Measurements from ENCODE around the gene PIGR.

Gene PIGR

GRCh38 chr1:206909161-206909882 lies 36.9 kb downstream of the PIGR start:
- DNase-seq, result no peak

DNA sequence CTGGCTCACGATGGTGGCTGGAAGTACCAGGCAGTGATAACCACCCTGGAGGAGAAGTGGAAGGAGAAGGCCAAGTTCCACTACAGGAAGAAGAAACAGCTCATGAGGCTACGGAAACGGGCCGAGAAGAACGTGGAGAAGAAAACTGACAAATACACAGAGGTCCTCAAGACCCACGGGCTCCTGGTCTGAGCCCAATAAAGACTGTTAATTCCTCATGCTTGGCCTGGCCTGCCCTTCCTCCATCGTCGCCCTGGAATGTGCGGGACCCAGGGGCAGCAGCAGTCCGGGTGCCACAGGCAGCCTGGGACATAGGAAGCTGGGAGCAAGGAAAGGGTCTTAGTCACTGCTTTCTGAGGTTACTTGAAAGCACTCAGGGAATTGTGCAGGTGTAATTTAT lies 38.2 kb downstream of the PIGR start:
- DNase-seq, result no peak

- no peak for DNase-seq
Measured at GRCh38 chr1:206907304-206907991, 38.8 kb downstream of the PIGR start.

GRCh38 chr1:206905295-206906164 lies 40.7 kb downstream of the PIGR start:
- no peak for DNase-seq

- DNase-seq, result no peak
Measured at GRCh38 chr1:206904423-206905142, 41.7 kb downstream of the PIGR start.

DNA sequence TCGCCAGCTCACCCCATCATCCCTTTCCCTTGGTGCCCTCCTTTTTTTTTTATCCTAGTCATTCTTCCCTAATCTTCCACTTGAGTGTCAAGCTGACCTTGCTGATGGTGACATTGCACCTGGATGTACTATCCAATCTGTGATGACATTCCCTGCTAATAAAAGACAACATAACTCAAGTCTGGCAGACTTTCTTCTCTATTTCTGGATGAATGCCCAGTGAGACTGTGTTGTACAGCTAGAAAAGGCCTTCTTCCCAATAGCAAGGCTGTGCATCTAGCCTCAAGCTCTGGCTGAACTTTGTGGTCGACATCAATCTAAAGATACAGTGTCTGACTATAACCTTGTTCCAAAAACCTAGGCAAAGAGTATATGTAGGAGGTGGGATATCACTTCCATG lies 42.6 kb downstream of the PIGR start:
- no peak for DNase-seq

GRCh38 chr1:206902702-206903101 lies 43.6 kb downstream of the PIGR start:
- DNase-seq, result no peak

GRCh38 chr1:206901944-206902343 lies 44.3 kb downstream of the PIGR start:
- DNase-seq, result no peak

DNA sequence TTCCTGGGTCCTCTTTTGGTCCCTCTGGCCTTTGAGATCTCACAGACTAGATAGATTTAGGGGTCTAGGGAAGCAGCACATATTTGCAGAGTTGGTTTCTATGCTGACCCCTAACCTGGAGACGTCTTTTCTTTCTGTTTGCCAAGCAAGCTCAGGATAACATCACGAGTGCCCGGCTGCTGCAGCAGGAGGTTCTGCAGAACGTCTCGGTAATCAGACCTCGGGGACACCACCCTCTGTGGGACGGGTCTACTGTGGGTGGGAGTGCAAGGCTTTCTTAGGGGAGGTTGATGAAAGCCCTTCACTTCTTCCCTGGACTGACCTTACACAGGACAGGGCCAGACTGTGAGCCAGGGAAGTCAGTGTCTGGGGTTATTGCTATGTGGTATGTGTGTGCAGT lies 46.1 kb downstream of the PIGR start:
- no peak for DNase-seq

DNA sequence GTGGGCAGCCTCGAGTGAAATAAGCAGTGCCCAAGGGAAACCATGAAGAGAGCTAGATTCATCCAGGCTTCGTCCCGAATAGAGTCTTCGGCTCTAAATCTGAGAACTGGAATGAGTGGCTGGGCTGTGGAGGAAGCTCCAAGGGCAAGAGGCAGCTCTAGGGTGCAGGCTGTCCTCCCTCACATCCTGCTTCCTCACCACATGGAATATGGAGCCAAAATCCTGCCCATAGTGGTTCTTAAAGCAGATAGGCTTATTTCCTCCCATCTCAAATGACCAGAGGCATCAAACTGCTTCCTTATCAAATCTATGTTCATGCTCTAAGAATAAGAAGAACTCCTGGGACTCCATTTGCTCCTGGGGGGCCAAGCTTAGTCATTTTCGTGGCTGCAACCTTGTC lies 46.5 kb downstream of the PIGR start:
- DNase-seq, result no peak

DNA sequence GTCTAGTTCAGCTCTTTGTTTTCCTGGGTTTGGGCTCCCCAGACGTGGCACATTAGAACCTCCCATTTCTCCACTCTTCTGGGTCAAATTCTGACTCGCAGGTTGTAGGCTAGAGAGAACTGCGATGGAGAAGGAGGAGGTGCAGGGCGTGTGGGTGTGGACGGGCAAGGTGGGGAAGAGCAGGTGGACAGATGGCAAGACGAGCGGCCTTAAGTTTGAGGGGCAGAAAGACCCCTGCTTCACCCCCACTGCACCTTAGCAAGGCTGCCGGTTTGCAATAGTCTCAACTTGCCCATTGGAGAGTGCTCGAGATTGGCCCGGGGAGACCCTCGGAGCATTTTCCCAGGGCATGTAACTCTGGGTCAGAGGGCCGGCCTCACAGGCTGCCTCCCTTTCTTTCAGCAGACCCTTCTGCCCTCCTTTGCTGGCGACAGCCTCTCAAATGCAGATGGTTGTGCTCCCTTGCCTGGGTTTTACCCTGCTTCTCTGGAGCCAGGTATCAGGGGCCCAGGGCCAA lies 47.3 kb downstream of the PIGR start:
- no peak for DNase-seq

DNA sequence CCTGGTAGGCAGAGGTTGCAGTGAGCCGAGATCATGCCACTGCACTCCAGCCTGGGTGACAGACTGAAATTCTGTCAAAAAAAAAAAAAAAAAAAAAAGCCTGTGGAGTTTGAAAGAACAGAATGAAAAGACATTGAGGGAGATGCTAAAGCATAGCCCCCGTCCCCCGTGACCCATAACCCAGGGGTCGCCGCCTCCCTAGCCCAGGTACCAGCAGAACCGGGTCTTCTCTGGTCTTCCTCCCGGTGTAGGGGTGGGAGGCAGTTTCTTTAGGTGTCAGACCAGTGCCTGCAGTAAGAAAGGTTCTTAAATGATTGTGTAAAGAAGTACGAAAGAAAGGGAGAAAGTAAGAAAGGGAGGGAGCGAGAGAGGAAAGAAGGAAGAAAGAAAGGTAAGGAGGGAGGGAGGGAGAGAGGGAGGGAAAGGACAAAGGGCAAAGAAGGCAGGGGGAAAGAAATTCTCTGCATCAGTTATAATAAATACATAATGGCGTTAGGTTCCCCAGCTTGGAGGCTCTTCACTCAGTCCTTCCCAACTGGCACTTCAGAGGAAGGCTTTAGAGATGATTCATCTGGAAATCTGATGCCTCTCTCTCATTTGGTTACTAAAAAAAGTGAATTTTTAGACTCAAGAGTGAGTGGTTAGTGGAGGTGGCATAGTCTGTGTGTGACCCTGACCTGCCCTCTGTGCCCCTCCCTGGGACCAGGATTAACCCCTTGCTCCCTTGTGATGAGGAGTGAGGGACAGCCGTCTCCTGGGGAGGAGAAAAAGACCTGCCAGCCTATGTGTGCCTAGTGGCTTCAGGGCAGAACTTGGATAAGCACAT lies 48.0 kb downstream of the PIGR start:
- DNase-seq, result no peak

DNA sequence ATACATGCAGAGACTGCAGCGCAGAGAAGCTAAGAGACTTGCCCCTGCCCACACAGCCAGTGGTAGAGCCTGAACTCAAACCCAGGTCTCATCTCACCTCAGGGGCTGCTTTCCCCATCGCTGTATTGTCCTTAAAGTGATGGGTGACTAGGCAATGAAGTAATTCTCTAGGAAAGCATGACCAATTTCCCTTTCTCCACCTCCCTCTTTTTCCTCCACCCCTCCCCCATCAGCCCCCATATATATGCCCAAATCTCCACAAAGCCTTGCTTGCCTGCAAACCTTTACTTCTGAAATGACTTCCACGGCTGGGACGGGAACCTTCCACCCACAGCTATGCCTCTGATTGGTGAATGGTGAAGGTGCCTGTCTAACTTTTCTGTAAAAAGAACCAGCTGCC lies 49.1 kb downstream of the PIGR start, which contains the start of gene IL24:
TSS of gene IL24 (plus strand) at position 269 of the 400 bp plus-strand sequence. CDS start 390 bp downstream, outside the sequence.
- no peak for DNase-seq

- DNase-seq, result no peak
Measured at GRCh38 chr1:206896261-206896660, 50.0 kb downstream of the PIGR start.

DNA sequence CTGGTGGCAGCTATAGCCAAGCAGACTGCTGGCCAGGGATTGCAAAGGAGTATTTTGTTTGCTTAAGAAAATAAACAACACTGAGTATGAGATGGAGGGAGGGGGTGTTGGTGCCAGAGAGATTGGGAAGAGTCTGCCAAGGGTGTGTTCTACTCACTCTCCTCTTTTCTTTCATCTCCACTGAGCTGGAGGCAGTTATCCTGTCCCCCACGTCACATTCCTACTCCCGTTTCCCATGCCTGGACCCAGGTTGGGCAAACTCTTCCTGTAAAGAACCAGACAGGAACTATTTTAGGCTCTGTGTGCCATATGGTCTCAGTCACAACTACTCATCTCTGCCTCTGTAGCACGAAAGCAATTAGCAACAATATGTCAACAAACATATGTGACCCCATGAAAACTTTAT lies 50.4 kb downstream of the PIGR start:
- DNase-seq, result no peak

- no peak for DNase-seq
Measured at GRCh38 chr1:206895325-206895724, 50.9 kb downstream of the PIGR start.

DNA sequence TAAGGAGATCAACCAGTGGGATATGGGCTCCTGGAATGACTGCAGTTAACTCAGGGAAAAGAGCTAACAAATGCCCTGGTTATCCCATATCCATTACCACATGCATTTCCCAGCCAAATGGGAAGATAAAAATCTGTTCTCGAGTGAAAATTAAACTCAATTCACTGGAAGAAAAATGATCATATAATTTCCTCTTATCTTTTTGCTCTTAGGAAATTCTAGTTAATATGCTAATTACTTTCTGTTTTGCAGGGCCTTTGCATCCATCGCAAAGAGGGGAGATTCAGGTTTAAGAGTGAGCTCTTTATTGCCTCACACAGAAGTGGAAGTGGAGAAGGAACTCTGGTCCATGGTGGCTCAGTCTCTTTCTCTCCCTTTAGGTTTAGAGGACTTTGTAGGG lies 52.9 kb downstream of the PIGR start:
- no peak for DNase-seq

- DNase-seq, result no peak
Measured at GRCh38 chr1:206892351-206892984, 53.8 kb downstream of the PIGR start.

GRCh38 chr1:206891412-206891811 lies 54.9 kb downstream of the PIGR start:
- DNase-seq, result no peak

DNA sequence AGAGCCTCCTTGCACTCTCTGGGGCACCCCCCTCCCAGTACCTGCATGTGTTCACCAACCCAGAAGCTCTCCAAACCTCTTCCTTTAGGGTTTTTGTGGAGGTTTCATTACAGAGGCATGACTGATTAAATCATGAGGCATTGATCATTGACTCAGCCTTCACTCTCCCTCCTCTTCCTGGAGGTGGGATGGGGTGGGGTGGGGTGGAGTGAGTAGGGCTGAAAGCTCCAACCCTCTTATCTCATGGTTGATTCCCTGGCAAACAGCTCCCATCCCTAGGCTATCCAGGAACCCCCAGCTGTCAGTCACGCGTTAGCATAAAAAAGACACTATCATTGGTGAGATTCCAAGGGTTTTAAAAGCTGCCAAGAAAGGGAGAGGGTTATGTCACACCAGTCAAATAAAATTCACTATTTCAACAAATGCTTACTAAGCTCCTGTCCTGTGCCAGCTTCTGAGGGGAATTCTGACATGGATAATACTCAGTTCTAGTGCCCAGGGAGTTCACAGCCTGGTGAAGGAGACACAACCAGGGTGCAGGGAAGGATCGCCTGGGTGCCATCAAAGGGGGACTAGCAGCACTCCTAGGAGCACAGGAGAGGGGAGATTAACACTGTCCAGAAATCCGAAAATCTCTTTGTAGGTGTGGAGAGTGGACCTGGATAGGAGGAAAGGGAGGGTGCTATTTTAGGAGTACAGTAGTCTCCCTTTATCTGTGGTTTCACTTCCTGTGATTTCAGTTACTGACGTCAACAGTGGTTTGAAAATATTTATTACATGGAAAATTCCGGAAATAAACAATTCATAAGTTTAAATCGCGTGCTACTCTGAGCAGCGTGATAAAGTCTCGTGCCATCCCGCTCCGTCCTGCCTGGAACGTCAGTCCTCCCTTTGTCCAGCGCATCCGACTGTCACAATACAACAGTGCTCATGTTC lies 55.9 kb downstream of the PIGR start:
- no peak for DNase-seq

Data from hippocampal formation (tissue), 2 donors.